Measurements from ENCODE around the gene VAV1. TPM values are rescaled to one million over a fixed set of nuclear protein-coding genes. Genes with fewer than 3 reads are reported as not detected.

VAV1 gene
- total RNA-seq, 1 experiment from 2014 or later: 0.05 TPM

GRCh38 chr19:6873708-6874431 lies 101.4 kb downstream of the VAV1 start:
- BruUV-seq (replicated peaks): no TSS peak
- CTCF ChIA-PET: no interaction called here
- Histone ChIP-seq H3K4me3 (ENCODE audit: low read depth in 2 of 2, low read length in 2 of 2) (no peak overlapping the region), H3K9me3 (ENCODE audit: control insufficient read depth, insufficient read depth, low read depth, low read length) (no peaks in the 10 kb centered on the region), H3K36me3 (ENCODE audit: control insufficient read depth, insufficient read depth, low read length) (no peaks in the 10 kb centered on the region), H3K4me1 (ENCODE audit: control insufficient read depth, insufficient read depth, low read length) (no peaks in the 10 kb centered on the region), H3K27me3 (ENCODE audit: control insufficient read depth, insufficient read depth, low read length) (no peaks in the 10 kb centered on the region), H3K27ac (ENCODE audit: low read length) (no peak overlapping the region)
- DNase-seq (ENCODE audit: low read depth, low spot score): no peak
- TF ChIP-seq REST (IDR thresholded peaks at IDR 0.05; ENCODE audit: insufficient read depth in 1 of 2, low read depth in 2 of 2, low read length in 1 of 2) (no peak), SIN3A (IDR thresholded peaks at IDR 0.05; ENCODE audit: borderline replicate concordance, insufficient read depth, low read depth, low read length) (no peak), TCF7L2 (IDR thresholded peaks at IDR 0.05; ENCODE audit: low read depth, low read length) (no peak), CTCF (IDR thresholded peaks at IDR 0.05) (no peak), POLR2AphosphoS5 (IDR thresholded peaks at IDR 0.05; ENCODE audit: low read depth, low read length) (no peak)
- no peak for ATAC-seq
- POLR2A ChIA-PET: no interaction called here
- in situ Hi-C loops (cut with HindIII; ENCODE audit: low pct_unique_long_range_greater_than_20kb, low sequenced_read_pairs) (no loop called here), intact Hi-C loops (cut with micrococcal nuclease; ENCODE audit: unreplicated experiment) (no loop called here)

- Histone ChIP-seq H3K9me3 (ENCODE audit: control insufficient read depth, insufficient read depth, low read depth, low read length) (no peaks in the 10 kb centered on the region), H3K4me1 (ENCODE audit: control insufficient read depth, insufficient read depth, low read length) (no peaks in the 10 kb centered on the region), H3K27ac (ENCODE audit: low read length) (no peak overlapping the region), H3K27me3 (ENCODE audit: control insufficient read depth, insufficient read depth, low read length) (no peaks in the 10 kb centered on the region), H3K36me3 (ENCODE audit: control insufficient read depth, insufficient read depth, low read length) (no peaks in the 10 kb centered on the region), H3K4me3 (ENCODE audit: low read depth in 2 of 2, low read length in 2 of 2) (no peak overlapping the region)
- ChIA-PET CTCF (interaction anchor here (0.6 kb wide), 1 partner anchor 407 kb away, joined by 3 read pairs; no protein-coding TSS in a partner anchor), POLR2A (no interaction called here)
- BruUV-seq (replicated peaks): no TSS peak
- no peak for ATAC-seq
- DNase-seq (ENCODE audit: low read depth, low spot score): no peak
- TF ChIP-seq REST (IDR thresholded peaks at IDR 0.05; ENCODE audit: insufficient read depth in 1 of 2, low read depth in 2 of 2, low read length in 1 of 2) (no peak), POLR2AphosphoS5 (IDR thresholded peaks at IDR 0.05; ENCODE audit: low read depth, low read length) (no peak), TCF7L2 (IDR thresholded peaks at IDR 0.05; ENCODE audit: low read depth, low read length) (no peak), CTCF (IDR thresholded peaks at IDR 0.05) (no peak), SIN3A (IDR thresholded peaks at IDR 0.05; ENCODE audit: borderline replicate concordance, insufficient read depth, low read depth, low read length) (no peak)
- in situ Hi-C loops (cut with HindIII; ENCODE audit: low pct_unique_long_range_greater_than_20kb, low sequenced_read_pairs): no loop called here
- intact Hi-C loops (cut with micrococcal nuclease; ENCODE audit: unreplicated experiment): no loop called here
Measured at GRCh38 chr19:6875218-6875617, 102.7 kb downstream of the VAV1 start.
